ENCODE data around the gene RPE65.

GRCh38 chr1:68433395-68433794 is 16.4 kb downstream of the RPE65 start:
- TF ChIP-seq CTCF (IDR thresholded peaks at IDR 0.05), result no peak
- TF ChIP-seq POLR2A (IDR thresholded peaks at IDR 0.05), result no peak
